ENCODE measurements around the gene UNC5CL. TPM values are rescaled to one million over a fixed set of nuclear protein-coding genes. Genes with fewer than 3 reads are reported as not detected.

Gene UNC5CL
- total and polyA plus RNA-seq, 9 of the 15 experiments (the other 6 are each of a cell fraction or from before 2014, with no cell fraction given), result 0.07 to 1.8 (median 0.62) TPM; not detected in 1

DNA sequence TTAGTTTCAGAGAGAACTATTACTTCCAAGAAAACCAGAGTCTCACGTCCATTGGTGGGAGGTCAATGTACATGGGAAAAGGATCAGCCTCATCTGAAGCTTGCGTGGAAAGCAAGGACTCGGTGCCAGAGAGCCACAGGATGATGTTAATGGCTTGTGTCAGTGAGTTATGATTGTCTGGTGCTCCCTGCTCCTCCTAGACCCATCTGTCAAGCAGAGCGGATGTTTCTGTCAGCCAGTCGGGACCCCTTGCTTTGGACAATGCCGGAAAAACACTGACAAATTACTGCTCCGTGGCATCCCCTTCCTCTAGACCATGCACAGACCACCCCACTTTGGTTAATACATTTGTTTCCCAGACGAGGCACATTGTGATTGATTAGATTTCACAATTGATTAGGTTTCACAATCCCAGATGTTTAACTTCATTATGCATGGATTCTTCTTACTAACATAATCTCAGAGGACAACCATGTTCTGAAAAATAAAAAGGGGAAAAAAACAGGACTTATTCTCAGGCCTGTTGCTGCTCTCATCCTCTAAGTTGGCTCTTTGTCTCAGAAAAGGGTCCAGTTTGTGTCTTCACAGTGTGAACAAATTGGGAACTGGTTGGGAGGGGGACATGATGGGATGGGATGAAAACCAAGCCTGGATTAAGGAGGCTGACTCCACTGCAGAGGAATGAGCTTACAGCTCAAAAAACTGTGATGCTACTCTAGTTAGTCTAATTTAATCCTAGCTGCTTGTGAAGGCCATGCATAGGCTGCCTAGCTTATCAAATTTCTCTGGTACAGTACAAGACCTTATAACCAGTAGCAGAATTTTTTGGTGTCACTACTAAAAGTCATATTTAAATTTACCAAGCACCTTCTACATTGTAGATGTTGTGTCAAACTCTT lies 51.9 kb downstream of the UNC5CL start (continued):
- no peak for TF ChIP-seq CTCF (IDR thresholded peaks at IDR 0.05 in 2 of 3, conservative IDR thresholded peaks at IDR 0.05 in 1 of 3; ENCODE audit: insufficient read depth in 2 of 3, low read depth in 1 of 3, low read length in 3 of 3)
- no peak for TF ChIP-seq CUX1 (CRISPR knock-in tag; IDR thresholded peaks at IDR 0.05)
- no peak for TF ChIP-seq ZNF717 (CRISPR knock-in tag; IDR thresholded peaks at IDR 0.05)

Data from K562 (cell line).